Pancreas (tissue), 10 donors: Measurements from ENCODE around the gene MYF6. TPM values are rescaled to one million over a fixed set of nuclear protein-coding genes. Genes with fewer than 3 reads are reported as not detected.
"Not testable (repeated sequence)": the region's sequence is repeated elsewhere in the genome, so short reads cannot be mapped to it uniquely, and the experiment has no call there.

Experiments
- ATAC-seq, 4 donors: fragments of 200-7000 bp; cut with Tn5 transposase; one replicate each; pipeline versions ENCODE4 v1.8.0 to v1.9.1; 2020; ENCODE audit warnings: mild to moderate bottlenecking in 4 of 4, moderate library complexity in 4 of 4
- DNase-seq, 6 donors: peaks; one replicate each; pipeline ENCODE4 v3.0.0-alpha.2; 2020
- FAIRE-seq: peaks from 2 replicates; lab custom pipeline; 2012; peaks lifted over from hg19 to GRCh38; lab: Jason Lieb, UNC
- H3K27ac ChIP-seq, 4 donors: fragments of 200-600 bp; sonication (generic); 1 replicate in 3 of 4; 2 replicates in 1 of 4; pipeline versions ENCODE4 v1.5.0 to v1.8.0; 2020
- H3K27me3 ChIP-seq, 4 donors: fragments of 200-600 bp; one replicate each; pipeline ENCODE4 v1.8.0; 2021
- H3K36me3 ChIP-seq, 3 donors: fragments of 200-600 bp; sonication (generic) in 1 of 3; one replicate each; pipeline versions ENCODE4 v1.5.0 to v1.8.0; 2020 to 2021
- H3K4me1 ChIP-seq, 3 donors: fragments of 200-600 bp; one replicate each; pipeline ENCODE4 v1.8.0; 2021
- H3K4me3 ChIP-seq, 4 donors: fragments of 200-600 bp; sonication (generic) in 2 of 4; one replicate each; pipeline versions ENCODE4 v1.5.0 to v1.8.0; 2020 to 2021
- H3K9me3 ChIP-seq, 4 donors: fragments of 200-600 bp; one replicate each; pipeline ENCODE4 v1.8.0; 2021
- WGBS, 2 donors: extraction: QIAGEN DNeasy Blood & Tissue Kit; methylation state at CpG; one replicate each; pipeline ENCODE4 v1.1.7; 2013; 5-methylcytosine and 5-hydroxymethylcytosine counted together
- intact Hi-C, 3 donors: fragments of 100-400 bp; cut with DNase I; formaldehyde crosslinking; loops; one replicate each; pipeline versions ENCODE4 v1.11.1 to v1.14.2; 2022
- polyA plus RNA-seq, 2 donors: library from polyadenylated mRNA; stranded (reverse); fragments of 200-250 nt; gene quantifications; one replicate each; pipeline ENCODE4 v1.2.3, GENCODE V29; 2013
- total RNA-seq, 6 donors: library from RNA; stranded (reverse); fragmentation: NEBNext Ultra II Directional in 4 of 6; extraction: Animal tissue kit (Norgen Biotek cat#: 25700) in 4 of 6; gene quantifications; one replicate each; pipeline versions ENCODE4 v1.2.1 to v1.2.4, GENCODE V29; 2021 to 2023
- TF ChIP-seq, protein P1 (sequence below), 4 donors: fragments of 200-600 bp; sonication (generic) in 3 of 4; IDR thresholded peaks; one replicate each; pipeline versions ENCODE4 v1.5.0 to v1.8.0; 2021; ENCODE audit warnings: antibody characterized with exemption in 4 of 4
- donor health status: healthy with polysubstance abuse.
- donor health status: DM: no; HTN: no; CAD: no; lungs with moderate emphysema.
- donor health status: DM: no; HTN: no; CAD: no.
- donor health status: control.
- donor health status: control.
- donor health status: Bipolar disorder and iron deficiency.
- donor health status: DM: yes; HTN: yes; CAD: no.
- donor health status: DM: no; HTN: no; CAD: no.
- donor health status: DM: no; HTN: no; CAD: no.
- donor health status: DM: yes; HTN: yes; CAD: no.

The MYF6 gene
- total RNA-seq (not detected), polyA plus RNA-seq (under 1 TPM in 1 of 2 donors, not detected in 1; 0.16 TPM)

DNA sequence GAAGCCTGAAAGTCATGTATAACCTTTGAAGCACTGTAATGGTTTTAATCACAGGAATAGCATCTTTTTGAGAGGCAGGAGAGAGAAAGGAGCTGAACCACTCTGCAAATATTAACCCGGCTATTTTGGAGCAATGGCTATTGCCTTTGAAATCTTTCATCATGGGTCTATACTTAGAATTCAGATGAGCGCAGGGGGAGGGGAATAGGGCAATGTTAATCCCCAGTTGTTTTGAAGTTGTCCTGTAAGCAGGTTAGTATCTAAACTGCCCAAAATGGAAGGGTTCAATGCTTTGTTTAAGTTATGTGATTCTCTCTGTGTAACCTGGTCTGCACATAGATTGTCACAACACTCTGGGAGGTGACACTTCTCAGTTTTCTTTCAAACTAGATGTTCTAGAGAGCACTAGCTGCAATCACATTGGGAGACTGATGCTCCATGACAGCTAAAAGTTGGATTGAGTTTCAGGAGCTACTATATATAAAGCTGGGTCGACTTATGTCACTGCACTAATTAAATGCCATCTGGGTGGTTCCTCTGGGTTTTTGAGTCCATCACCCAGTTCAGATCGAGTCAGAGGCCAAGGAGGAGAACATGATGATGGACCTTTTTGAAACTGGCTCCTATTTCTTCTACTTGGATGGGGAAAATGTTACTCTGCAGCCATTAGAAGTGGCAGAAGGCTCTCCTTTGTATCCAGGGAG is at the start of gene MYF6:
MYF6 (plus strand) TSS at position 509 of the 704 bp plus-strand sequence; CDS start at position 595, 86 bp downstream.
- Histone ChIP-seq H3K9me3 (no peaks in the 10 kb centered on the region), H3K27ac (no peak within 1 kb of the TSS), H3K36me3 (no peaks in the 10 kb centered on the region), H3K27me3 (peaks cover 0 to 6% (median 0%) of the 10 kb centered on the region in 4 donors), H3K4me1 (no peaks in the 10 kb centered on the region), H3K4me3 (no peak within 1 kb of the TSS)
- intact Hi-C loops, result no loop called here
- TF ChIP-seq, protein P1, sequence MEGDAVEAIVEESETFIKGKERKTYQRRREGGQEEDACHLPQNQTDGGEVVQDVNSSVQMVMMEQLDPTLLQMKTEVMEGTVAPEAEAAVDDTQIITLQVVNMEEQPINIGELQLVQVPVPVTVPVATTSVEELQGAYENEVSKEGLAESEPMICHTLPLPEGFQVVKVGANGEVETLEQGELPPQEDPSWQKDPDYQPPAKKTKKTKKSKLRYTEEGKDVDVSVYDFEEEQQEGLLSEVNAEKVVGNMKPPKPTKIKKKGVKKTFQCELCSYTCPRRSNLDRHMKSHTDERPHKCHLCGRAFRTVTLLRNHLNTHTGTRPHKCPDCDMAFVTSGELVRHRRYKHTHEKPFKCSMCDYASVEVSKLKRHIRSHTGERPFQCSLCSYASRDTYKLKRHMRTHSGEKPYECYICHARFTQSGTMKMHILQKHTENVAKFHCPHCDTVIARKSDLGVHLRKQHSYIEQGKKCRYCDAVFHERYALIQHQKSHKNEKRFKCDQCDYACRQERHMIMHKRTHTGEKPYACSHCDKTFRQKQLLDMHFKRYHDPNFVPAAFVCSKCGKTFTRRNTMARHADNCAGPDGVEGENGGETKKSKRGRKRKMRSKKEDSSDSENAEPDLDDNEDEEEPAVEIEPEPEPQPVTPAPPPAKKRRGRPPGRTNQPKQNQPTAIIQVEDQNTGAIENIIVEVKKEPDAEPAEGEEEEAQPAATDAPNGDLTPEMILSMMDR (IDR thresholded peaks at IDR 0.05), result no peak
- DNase-seq, result no peak
- no peak for FAIRE-seq
- ATAC-seq, result no peak
- WGBS, 2 donors, result 41 to 47% methylated on average over 4 of the region's 4 CpGs

DNA sequence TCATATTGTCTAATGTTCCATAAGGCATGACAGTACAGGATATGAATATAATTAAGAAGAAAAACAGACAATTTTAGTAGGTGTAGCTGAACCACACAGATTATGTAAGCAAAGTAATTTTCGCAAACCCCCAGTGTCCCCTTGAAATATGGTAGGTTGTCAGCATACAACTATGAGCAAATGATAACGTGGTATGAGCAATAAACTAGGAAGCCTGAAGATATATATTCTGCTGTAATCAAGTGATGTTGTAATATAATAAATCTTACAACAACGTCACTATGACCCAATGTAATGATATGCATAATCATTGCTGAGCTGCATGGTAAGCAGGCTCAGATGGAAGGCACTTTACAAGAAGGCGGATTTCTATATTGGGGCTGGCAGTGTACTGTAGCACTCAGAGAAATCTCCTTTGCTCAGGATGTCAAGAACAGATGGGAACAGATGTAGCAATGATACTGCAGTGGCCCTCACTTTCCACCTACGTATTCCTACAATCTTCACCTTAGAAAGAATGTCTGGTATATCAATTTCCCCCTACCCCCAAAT is 47.8 kb upstream of the MYF6 start:
- FAIRE-seq (no peak), DNase-seq (no peak), ATAC-seq (no peak)
- TF ChIP-seq, protein P1 (IDR thresholded peaks at IDR 0.05), result no peak
- H3K36me3 ChIP-seq, result no peaks in the 10 kb centered on the region
- H3K4me1 ChIP-seq, result no peaks in the 10 kb centered on the region
- peaks cover 0 to 2% (median 0%) of the 10 kb centered on the region in 4 donors for H3K27me3 ChIP-seq
- intact Hi-C loops, result no loop called here
- 60 to 68% methylated on average over 5 of the region's 5 CpGs for WGBS, 2 donors
- no peaks in the 10 kb centered on the region for H3K9me3 ChIP-seq
- H3K4me3 ChIP-seq, result no peak overlapping the region
- no peak overlapping the region for H3K27ac ChIP-seq

DNA sequence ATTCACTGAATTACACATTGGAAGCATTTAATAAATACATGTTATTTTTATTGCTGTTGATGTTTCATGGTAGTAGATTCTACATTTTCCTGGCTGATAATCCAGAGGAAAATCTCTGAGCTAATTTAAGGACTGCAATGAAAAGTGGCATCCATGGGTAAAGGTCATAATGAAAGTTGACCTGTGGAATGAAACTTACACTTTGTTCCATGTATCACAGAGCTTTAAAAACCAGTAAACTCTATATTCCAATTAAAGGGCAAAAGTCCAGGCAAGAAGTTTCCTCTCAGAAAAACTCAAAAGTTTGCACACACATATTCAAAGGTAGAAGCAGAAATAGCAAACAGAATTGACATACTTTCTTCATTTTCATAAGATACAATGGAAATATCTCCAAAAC is 44.8 kb upstream of the MYF6 start:
- no peak for ATAC-seq
- Histone ChIP-seq H3K36me3 (no peaks in the 10 kb centered on the region), H3K9me3 (no peaks in the 10 kb centered on the region), H3K27ac (no peak overlapping the region), H3K4me1 (no peaks in the 10 kb centered on the region), H3K27me3 (no peaks in the 10 kb centered on the region), H3K4me3 (no peak overlapping the region)
- DNase-seq, result no peak
- no peak for FAIRE-seq
- intact Hi-C loops, result no loop called here
- TF ChIP-seq, protein P1 (IDR thresholded peaks at IDR 0.05), result no peak

DNA sequence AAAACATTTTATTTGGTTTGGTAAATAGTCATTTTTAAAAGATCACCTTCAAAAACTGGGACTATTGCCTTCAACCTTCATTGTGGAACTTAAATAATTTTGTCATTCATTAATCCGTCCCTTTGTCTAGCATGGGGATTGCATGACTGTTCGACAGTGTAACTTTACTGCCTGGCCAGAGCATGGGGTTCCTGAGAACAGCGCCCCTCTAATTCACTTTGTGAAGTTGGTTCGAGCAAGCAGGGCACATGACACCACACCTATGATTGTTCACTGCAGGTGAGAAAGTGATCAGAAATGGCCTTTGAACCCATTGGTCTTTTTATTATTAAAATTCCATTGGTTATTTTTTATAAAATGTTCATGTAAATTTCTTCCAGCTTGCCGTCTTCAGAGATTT is 37.2 kb upstream of the MYF6 start:
- H3K4me3 ChIP-seq, result no peak overlapping the region
- no peaks in the 10 kb centered on the region for H3K36me3 ChIP-seq
- no peaks in the 10 kb centered on the region for H3K4me1 ChIP-seq
- WGBS, 2 donors, result 50 to 55% methylated on average over 5 of the region's 5 CpGs
- H3K9me3 ChIP-seq, result no peaks in the 10 kb centered on the region
- no peak for DNase-seq
- H3K27ac ChIP-seq, result no peak overlapping the region
- no peaks in the 10 kb centered on the region for H3K27me3 ChIP-seq
- no peak for ATAC-seq
- intact Hi-C loops, result no loop called here
- TF ChIP-seq, protein P1 (IDR thresholded peaks at IDR 0.05), result no peak
- FAIRE-seq, result no peak

DNA sequence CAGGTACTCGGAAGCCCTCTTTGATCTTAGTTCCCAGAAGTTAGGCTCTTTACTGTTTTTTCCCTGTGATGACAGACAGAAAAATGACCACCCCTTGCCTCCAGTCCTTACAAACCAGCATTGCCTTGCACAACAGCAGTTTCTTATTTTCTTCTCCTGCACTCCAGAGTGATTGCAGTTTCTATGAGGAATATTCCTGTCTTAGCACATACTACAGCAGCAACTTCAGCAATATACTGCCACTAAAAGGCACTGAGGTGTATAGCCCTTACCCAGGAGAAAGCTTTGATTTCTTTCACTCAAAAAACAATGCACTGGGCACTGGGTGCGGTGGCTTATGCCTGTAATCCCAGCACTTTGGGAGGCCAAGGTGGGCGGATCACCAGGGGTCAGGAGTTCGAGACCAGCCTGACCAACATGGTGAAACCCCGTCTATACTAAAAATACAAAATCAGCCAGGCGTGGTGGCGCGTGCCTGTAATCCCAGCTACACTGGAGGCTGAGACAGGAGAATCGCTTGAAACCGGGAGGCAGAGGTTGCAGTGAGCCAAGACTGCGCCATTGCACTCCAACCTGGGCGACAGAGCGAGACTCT is 31.3 kb upstream of the MYF6 start:
- H3K4me3 ChIP-seq, H3K4me1 ChIP-seq, H3K36me3 ChIP-seq, H3K27ac ChIP-seq, ATAC-seq, intact Hi-C loops, H3K9me3 ChIP-seq, H3K27me3 ChIP-seq, FAIRE-seq: not testable (repeated sequence)
- 83 to 91% methylated on average over 13 of the region's 13 CpGs for WGBS, 2 donors
- peak in 2 of 6 donors; percentile 2 to 14 for DNase-seq
